ENCODE results near the gene PDE4B. TPM values are rescaled to one million over a fixed set of nuclear protein-coding genes. Genes with fewer than 3 reads are reported as not detected.
"Not testable (repeated sequence)": the region's sequence is repeated elsewhere in the genome, so short reads cannot be mapped to it uniquely, and the experiment has no call there.

The PDE4B gene
- total RNA-seq, 1 experiment from 2014 or later: not detected

- CTCF ChIA-PET: no interaction called here
- H3K9me3 Mint-ChIP-seq (ENCODE audit: unreplicated experiment): no peaks in the 10 kb centered on the region
- intact Hi-C loops (cut with micrococcal nuclease; ENCODE audit: unreplicated experiment): no loop called here
- H3K27ac Mint-ChIP-seq (ENCODE audit: unreplicated experiment): no peak overlapping the region
- POLR2A ChIA-PET: no interaction called here
- no peak overlapping the region for H3K4me3 Mint-ChIP-seq (ENCODE audit: unreplicated experiment)
- H3K36me3 Mint-ChIP-seq (ENCODE audit: insufficient read depth, unreplicated experiment): no peaks in the 10 kb centered on the region
- no peak for DNase-seq
- Histone ChIP-seq H3K9me3 (no peaks in the 10 kb centered on the region), H3K27me3 (replicated peaks; ENCODE audit: control insufficient read depth, insufficient read depth, low read length) (no peaks in the 10 kb centered on the region), H3K36me3 (ENCODE audit: control insufficient read depth, insufficient read depth, low read length) (no peaks in the 10 kb centered on the region), H3K4me1 (no peaks in the 10 kb centered on the region), H3K4me3 (ENCODE audit: low read depth, low read length) (no peak overlapping the region)
- peaks cover 8% of the 10 kb centered on the region for H3K27me3 Mint-ChIP-seq (ENCODE audit: insufficient read depth, unreplicated experiment)
- no TSS peak for BruUV-seq (replicated peaks)
- TF ChIP-seq, protein P1, sequence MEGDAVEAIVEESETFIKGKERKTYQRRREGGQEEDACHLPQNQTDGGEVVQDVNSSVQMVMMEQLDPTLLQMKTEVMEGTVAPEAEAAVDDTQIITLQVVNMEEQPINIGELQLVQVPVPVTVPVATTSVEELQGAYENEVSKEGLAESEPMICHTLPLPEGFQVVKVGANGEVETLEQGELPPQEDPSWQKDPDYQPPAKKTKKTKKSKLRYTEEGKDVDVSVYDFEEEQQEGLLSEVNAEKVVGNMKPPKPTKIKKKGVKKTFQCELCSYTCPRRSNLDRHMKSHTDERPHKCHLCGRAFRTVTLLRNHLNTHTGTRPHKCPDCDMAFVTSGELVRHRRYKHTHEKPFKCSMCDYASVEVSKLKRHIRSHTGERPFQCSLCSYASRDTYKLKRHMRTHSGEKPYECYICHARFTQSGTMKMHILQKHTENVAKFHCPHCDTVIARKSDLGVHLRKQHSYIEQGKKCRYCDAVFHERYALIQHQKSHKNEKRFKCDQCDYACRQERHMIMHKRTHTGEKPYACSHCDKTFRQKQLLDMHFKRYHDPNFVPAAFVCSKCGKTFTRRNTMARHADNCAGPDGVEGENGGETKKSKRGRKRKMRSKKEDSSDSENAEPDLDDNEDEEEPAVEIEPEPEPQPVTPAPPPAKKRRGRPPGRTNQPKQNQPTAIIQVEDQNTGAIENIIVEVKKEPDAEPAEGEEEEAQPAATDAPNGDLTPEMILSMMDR (IDR thresholded peaks at IDR 0.05; ENCODE audit: insufficient read depth in 1 of 2, low read depth in 1 of 2, low read length in 1 of 2, severe bottlenecking in 1 of 2, unreplicated experiment in 1 of 2): no peak
- no peaks in the 10 kb centered on the region for H3K4me1 Mint-ChIP-seq (ENCODE audit: low read depth, unreplicated experiment)
Observed at GRCh38 chr1:66135161-66135560, 342.5 kb downstream of the PDE4B start.

DNA sequence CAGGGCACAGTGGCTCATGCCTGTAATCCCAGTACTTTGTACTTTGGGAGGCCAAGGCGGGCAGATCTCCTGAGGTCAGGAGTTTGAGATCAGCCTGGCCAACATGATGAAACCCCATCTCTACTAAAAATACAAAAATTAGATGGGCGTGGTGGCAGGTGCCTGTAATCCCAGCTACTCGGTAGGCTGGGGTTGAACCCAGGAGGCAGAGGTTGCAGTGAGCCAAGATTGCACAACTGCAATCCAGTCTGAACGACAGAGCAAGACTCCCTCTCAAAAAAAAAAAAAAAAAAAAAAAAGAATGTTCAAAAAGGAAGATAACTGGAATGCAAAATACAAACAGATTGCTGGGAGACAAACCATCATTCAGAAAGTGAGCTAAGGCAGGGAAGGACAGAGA, 343.7 kb downstream of the PDE4B start:
- H3K27me3 Mint-ChIP-seq (ENCODE audit: insufficient read depth, unreplicated experiment); H3K4me3 Mint-ChIP-seq (ENCODE audit: unreplicated experiment); CTCF ChIA-PET: not testable (repeated sequence)

GRCh38 chr1:66137235-66137634, 344.5 kb downstream of the PDE4B start:
- no peak for DNase-seq
- TF ChIP-seq, protein P1 (IDR thresholded peaks at IDR 0.05; ENCODE audit: insufficient read depth in 1 of 2, low read depth in 1 of 2, low read length in 1 of 2, severe bottlenecking in 1 of 2, unreplicated experiment in 1 of 2): no peak
- H3K4me3 Mint-ChIP-seq (ENCODE audit: unreplicated experiment): no peak overlapping the region
- CTCF ChIA-PET: no interaction called here
- H3K27me3 Mint-ChIP-seq (ENCODE audit: insufficient read depth, unreplicated experiment): peaks cover 4% of the 10 kb centered on the region
- no peaks in the 10 kb centered on the region for H3K4me1 Mint-ChIP-seq (ENCODE audit: low read depth, unreplicated experiment)
- no peaks in the 10 kb centered on the region for H3K36me3 Mint-ChIP-seq (ENCODE audit: insufficient read depth, unreplicated experiment)
- intact Hi-C loops (cut with micrococcal nuclease; ENCODE audit: unreplicated experiment): no loop called here
- no peaks in the 10 kb centered on the region for H3K9me3 ChIP-seq
- H3K4me3 ChIP-seq (ENCODE audit: low read depth, low read length): no peak overlapping the region
- no peaks in the 10 kb centered on the region for H3K9me3 Mint-ChIP-seq (ENCODE audit: unreplicated experiment)
- POLR2A ChIA-PET: no interaction called here
- no TSS peak for BruUV-seq (replicated peaks)
- H3K27me3 ChIP-seq (replicated peaks; ENCODE audit: control insufficient read depth, insufficient read depth, low read length): no peaks in the 10 kb centered on the region; the same call in 1 of the 2 replicates
- H3K36me3 ChIP-seq (ENCODE audit: control insufficient read depth, insufficient read depth, low read length): no peaks in the 10 kb centered on the region
- no peaks in the 10 kb centered on the region for H3K4me1 ChIP-seq
- no peak overlapping the region for H3K27ac Mint-ChIP-seq (ENCODE audit: unreplicated experiment)

More for the DNA sequence above, 343.7 kb downstream of the PDE4B start:
- POLR2A ChIA-PET; BruUV-seq (replicated peaks); H3K27me3 ChIP-seq (replicated peaks; ENCODE audit: control insufficient read depth, insufficient read depth, low read length); H3K4me1 ChIP-seq; H3K9me3 Mint-ChIP-seq (ENCODE audit: unreplicated experiment); H3K4me3 ChIP-seq (ENCODE audit: low read depth, low read length); intact Hi-C loops (cut with micrococcal nuclease; ENCODE audit: unreplicated experiment); H3K36me3 Mint-ChIP-seq (ENCODE audit: insufficient read depth, unreplicated experiment); H3K36me3 ChIP-seq (ENCODE audit: control insufficient read depth, insufficient read depth, low read length); H3K9me3 ChIP-seq; DNase-seq; H3K4me1 Mint-ChIP-seq (ENCODE audit: low read depth, unreplicated experiment); H3K27ac Mint-ChIP-seq (ENCODE audit: unreplicated experiment): not testable (repeated sequence)

GRCh38 chr1:66138613-66139012, 345.9 kb downstream of the PDE4B start:
- H3K36me3 Mint-ChIP-seq (ENCODE audit: insufficient read depth, unreplicated experiment): no peaks in the 10 kb centered on the region
- ChIA-PET CTCF (no interaction called here), POLR2A (no interaction called here)
- no peak overlapping the region for H3K27ac Mint-ChIP-seq (ENCODE audit: unreplicated experiment)
- DNase-seq: no peak
- no TSS peak for BruUV-seq (replicated peaks)
- no peak overlapping the region for H3K4me3 Mint-ChIP-seq (ENCODE audit: unreplicated experiment)
- no peaks in the 10 kb centered on the region for H3K4me1 Mint-ChIP-seq (ENCODE audit: low read depth, unreplicated experiment)
- Histone ChIP-seq H3K4me1 (no peaks in the 10 kb centered on the region), H3K27me3 (replicated peaks; ENCODE audit: control insufficient read depth, insufficient read depth, low read length) (no peaks in the 10 kb centered on the region; the same call in 1 of the 2 replicates), H3K4me3 (ENCODE audit: low read depth, low read length) (no peak overlapping the region), H3K9me3 (no peaks in the 10 kb centered on the region), H3K36me3 (ENCODE audit: control insufficient read depth, insufficient read depth, low read length) (no peaks in the 10 kb centered on the region)
- H3K9me3 Mint-ChIP-seq (ENCODE audit: unreplicated experiment): no peaks in the 10 kb centered on the region
- intact Hi-C loops (cut with micrococcal nuclease; ENCODE audit: unreplicated experiment): no loop called here
- peaks cover 4% of the 10 kb centered on the region for H3K27me3 Mint-ChIP-seq (ENCODE audit: insufficient read depth, unreplicated experiment)
- TF ChIP-seq, protein P1 (IDR thresholded peaks at IDR 0.05; ENCODE audit: insufficient read depth in 1 of 2, low read depth in 1 of 2, low read length in 1 of 2, severe bottlenecking in 1 of 2, unreplicated experiment in 1 of 2): no peak
